Transverse colon (tissue), 4 donors: ENCODE measurements around the gene PTPRF. TPM values are rescaled to one million over a fixed set of nuclear protein-coding genes. Genes with fewer than 3 reads are reported as not detected.

ENCODE experiments used
- DNase-seq: peaks from one replicate; pipeline ENCODE4 v3.0.0-alpha.2; 2019
- H3K27ac ChIP-seq, 4 donors: fragments of 200-600 bp; sonication (generic); 2 replicates each; pipeline ENCODE4 v1.5.1; 2016 to 2018; ENCODE audit warnings: inconsistent platforms in 4 of 4
- H3K27me3 ChIP-seq: fragments of 200-600 bp; sonication (generic); 2 replicates; pipeline ENCODE4 v1.5.1; 2017; ENCODE audit warnings: inconsistent platforms
- H3K36me3 ChIP-seq, 4 donors: fragments of 200-600 bp; sonication (generic); 2 replicates each; pipeline ENCODE4 v1.5.1; 2017 to 2019; ENCODE audit warnings: inconsistent platforms in 4 of 4
- H3K4me1 ChIP-seq, 4 donors: fragments of 200-600 bp; sonication (generic); 2 replicates each; pipeline ENCODE4 v1.5.1; 2017 to 2020; ENCODE audit warnings: inconsistent platforms in 4 of 4
- H3K4me3 ChIP-seq, 4 donors: fragments of 200-600 bp; sonication (generic); 1 replicate in 1 of 4; 2 replicates in 3 of 4; pipeline versions ENCODE4 v1.5.1 to v1.6.1; 2017 to 2019; ENCODE audit warnings: inconsistent platforms in 4 of 4
- H3K9me3 ChIP-seq, 2 donors: fragments of 200-600 bp; sonication (generic); 2 replicates each; pipeline ENCODE4 v1.5.1; 2017 to 2019; ENCODE audit warnings: inconsistent platforms in 2 of 2
- CTCF ChIP-seq, 5 experiments: fragments of 200-600 bp in 3 of 5; fragments of 450-650 bp in 2 of 5; sonication (generic) in 3 of 5; IDR thresholded peaks; 1 replicate in 2 of 5; 2 replicates in 3 of 5; pipeline ENCODE4 v1.5.1; 2016 to 2017; ENCODE audit warnings: antibody characterized with exemption in 5 of 5, inconsistent platforms in 3 of 5, mild to moderate bottlenecking in 2 of 5, moderate library complexity in 1 of 5
- EP300 ChIP-seq: sonication (generic); formaldehyde crosslinking; IDR thresholded peaks from one replicate; pipeline ENCODE4 v1.6.1; 2017; ENCODE audit warnings: antibody characterized with exemption, low read depth
- POLR2A ChIP-seq: fragments of 450-650 bp; IDR thresholded peaks from one replicate; pipeline ENCODE4 v1.6.1; 2016; ENCODE audit warnings: antibody characterized with exemption, mild to moderate bottlenecking, moderate library complexity
- POLR2AphosphoS5 ChIP-seq, 3 donors: sonication (generic); formaldehyde crosslinking; IDR thresholded peaks; one replicate each; pipeline ENCODE4 v1.6.1; 2016; ENCODE audit warnings: antibody characterized with exemption in 3 of 3
- WGBS, 2 donors: methylation state at CpG; one replicate each; pipeline ENCODE4 v1.1.5; 2018; ENCODE audit warnings: low coverage in 1 of 2; 5-methylcytosine and 5-hydroxymethylcytosine counted together
- in situ Hi-C, 4 donors: fragments of 200-750 bp; cut with MboI; loops; one replicate each; pipeline versions ENCODE4 v1.15.0 to v1.15.1; 2017; ENCODE audit warnings: low sequenced_read_pairs in 3 of 4, low pct_ligation_motif_present in 1 of 4, low pct_unique_long_range_greater_than_20kb in 1 of 4
- intact Hi-C: fragments of 100-400 bp; cut with DNase I; formaldehyde crosslinking; loops from one replicate; pipeline ENCODE4 v1.15.1; 2023; ENCODE audit warnings: low total_unique reads
- total RNA-seq, 4 donors: library from RNA; depleted of rRNA; stranded (reverse); fragments of >200 nt; gene quantifications; one replicate each; pipeline ENCODE4 v1.1.0, GENCODE V29; 2016

PTPRF gene
- total RNA-seq, 4 donors from 2014 or later, result 278 to 549 (median 404) TPM

- TF ChIP-seq CTCF (IDR thresholded peaks at IDR 0.05), result peak in 2 of 5 experiments; percentile 25 to 33
- TF ChIP-seq EP300, result no peak
- no peak for TF ChIP-seq POLR2A
- no peak for TF ChIP-seq POLR2AphosphoS5 (IDR thresholded peaks at IDR 0.05)
- no peaks in the 10 kb centered on the region for H3K9me3 ChIP-seq
- DNase-seq, result no peak
- intact Hi-C loops, result no loop called here
- no peaks in the 10 kb centered on the region for H3K36me3 ChIP-seq
- WGBS, 2 donors, result 60 to 64% methylated on average over 1 to 6 of the region's 6 CpGs
- no peak overlapping the region for H3K4me3 ChIP-seq
- no peaks in the 10 kb centered on the region for H3K27me3 ChIP-seq
- H3K4me1 ChIP-seq, result peaks cover 54 to 69% (median 65%) of the 10 kb centered on the region in 4 donors
- H3K27ac ChIP-seq, result peak overlapping the region; percentile 15 to 94 (median 90)
- in situ Hi-C loops, result no loop called here
Measured at GRCh38 chr1:43554444-43554992, 23.8 kb downstream of the PTPRF start.

- TF ChIP-seq EP300 (no peak), CTCF (IDR thresholded peaks at IDR 0.05) (no peak), POLR2A (no peak), POLR2AphosphoS5 (IDR thresholded peaks at IDR 0.05) (no peak)
- H3K4me1 ChIP-seq, result peaks cover 39 to 47% (median 45%) of the 10 kb centered on the region in 4 donors
- no peak for DNase-seq
- no peak overlapping the region for H3K4me3 ChIP-seq
- no peaks in the 10 kb centered on the region for H3K27me3 ChIP-seq
- 72% methylated on average over 6 of the region's 6 CpGs; no CpG with 5 or more reads in 1 of the 2 donors for WGBS, 2 donors
- no peaks in the 10 kb centered on the region for H3K9me3 ChIP-seq
- in situ Hi-C loops, result no loop called here
- no peaks in the 10 kb centered on the region for H3K36me3 ChIP-seq
- intact Hi-C loops, result no loop called here
- H3K27ac ChIP-seq, result peak overlapping the region; percentile 84 to 91 (median 89)
Measured at GRCh38 chr1:43556782-43557181, 26.1 kb downstream of the PTPRF start.

GRCh38 chr1:43557744-43558245 is 27.1 kb downstream of the PTPRF start:
- peaks cover 29 to 40% (median 35%) of the 10 kb centered on the region in 4 donors for H3K4me1 ChIP-seq
- TF ChIP-seq CTCF (IDR thresholded peaks at IDR 0.05) (no peak), POLR2A (peak; percentile 60), POLR2AphosphoS5 (IDR thresholded peaks at IDR 0.05) (peak; percentile 42 to 54 (median 48))
- H3K4me3 ChIP-seq, result peak overlapping the region in 1 of 4 donors; percentile 10
- peak overlapping the region; percentile 84 to 91 (median 89) for H3K27ac ChIP-seq
- 55 to 58% methylated on average over 2 to 9 of the region's 9 CpGs for WGBS, 2 donors
- intact Hi-C loops (no loop called here), in situ Hi-C loops (no loop called here)
- H3K36me3 ChIP-seq, result no peaks in the 10 kb centered on the region
- H3K27me3 ChIP-seq, result no peaks in the 10 kb centered on the region
- peak; percentile 83 for DNase-seq
- no peaks in the 10 kb centered on the region for H3K9me3 ChIP-seq

GRCh38 chr1:43558346-43558841 is 27.7 kb downstream of the PTPRF start:
- no peaks in the 10 kb centered on the region for H3K9me3 ChIP-seq
- no peaks in the 10 kb centered on the region for H3K27me3 ChIP-seq
- DNase-seq, result peak; percentile 62
- peaks cover 23 to 34% (median 29%) of the 10 kb centered on the region in 4 donors for H3K4me1 ChIP-seq
- intact Hi-C loops, result no loop called here
- peak overlapping the region in 1 of 4 donors; percentile 10 for H3K4me3 ChIP-seq
- no peaks in the 10 kb centered on the region for H3K36me3 ChIP-seq
- peak overlapping the region; percentile 84 to 91 (median 89) for H3K27ac ChIP-seq
- 18% methylated on average over 17 of the region's 21 CpGs; no CpG with 5 or more reads in 1 of the 2 donors for WGBS, 2 donors
- TF ChIP-seq CTCF (IDR thresholded peaks at IDR 0.05), result no peak
- no peak for TF ChIP-seq POLR2AphosphoS5 (IDR thresholded peaks at IDR 0.05)
- no peak for TF ChIP-seq EP300
- no peak for TF ChIP-seq POLR2A
- in situ Hi-C loops, result no loop called here
